Measurements from ENCODE around the gene DUSP15. TPM values are rescaled to one million over a fixed set of nuclear protein-coding genes. Genes with fewer than 3 reads are reported as not detected.

The DUSP15 gene
- total RNA-seq, 1 donor from 2014 or later = 5.1 TPM

GRCh38 chr20:31858760-31859083 lies 11.6 kb downstream of the DUSP15 start:
- intact Hi-C loops (cut with micrococcal nuclease) = loop anchor here (10.0 kb wide), 1 partner anchor 96 kb away; the partner anchor contains the start of gene PDRG1
- Histone ChIP-seq H3K27me3 (ENCODE audit: low read depth) (peaks cover 76% of the 10 kb centered on the region), H3K27ac (replicated peaks) (no peak overlapping the region)

DNA sequence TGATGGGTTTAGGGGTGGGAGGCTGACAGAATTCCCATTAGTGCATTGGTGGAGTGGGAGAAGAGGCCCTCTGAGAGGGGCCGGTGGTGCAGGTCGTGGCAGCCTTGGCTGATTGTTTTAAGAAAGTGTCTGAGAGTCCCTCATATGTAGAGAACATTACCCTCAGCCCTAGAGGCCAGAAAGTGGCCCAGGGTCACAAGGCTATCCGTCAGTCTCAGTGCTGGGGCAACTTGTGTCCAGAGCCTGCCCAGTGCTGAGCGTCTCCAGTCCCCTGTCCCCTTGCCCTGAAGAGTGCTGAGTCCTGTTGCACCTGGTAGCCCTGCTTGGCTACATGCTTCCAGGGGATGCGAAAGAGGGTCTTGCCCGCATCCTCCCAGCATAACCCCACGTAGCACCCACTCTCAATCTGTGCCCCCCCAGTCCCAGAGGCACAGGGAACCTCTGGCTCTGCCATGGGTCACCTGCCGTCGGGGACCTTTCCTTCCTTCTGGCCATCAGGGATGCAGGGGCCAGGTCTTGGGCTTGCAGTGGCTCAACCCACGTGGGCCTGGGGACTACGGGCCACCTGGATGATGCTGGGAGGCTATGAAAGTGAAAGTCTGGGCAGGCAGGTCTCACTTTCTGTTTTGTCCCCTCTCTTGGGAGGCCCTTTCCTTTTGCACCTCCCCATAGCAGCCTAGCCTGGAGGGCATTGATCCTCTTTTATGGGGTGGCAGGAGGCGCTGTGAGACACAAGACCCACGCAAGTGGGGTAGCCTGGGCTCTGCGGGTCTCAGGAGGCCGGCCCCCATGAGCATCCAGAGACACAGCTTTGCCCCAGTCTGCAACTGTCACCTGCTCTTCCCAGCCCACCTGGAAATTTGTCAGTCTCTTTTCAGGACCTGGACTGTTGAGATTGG lies 12.2 kb downstream of the DUSP15 start:
- Histone ChIP-seq H3K27me3 (ENCODE audit: low read depth) (peaks cover 82% of the 10 kb centered on the region), H3K36me3 (no peaks in the 10 kb centered on the region), H3K9me3 (replicated peaks) (no peaks in the 10 kb centered on the region), H3K27ac (replicated peaks) (no peak overlapping the region), H3K4me1 (peaks cover 20% of the 10 kb centered on the region), H3K4me3 (no peak overlapping the region)
- DNase-seq = no peak
- no peak for TF ChIP-seq CTCF (IDR thresholded peaks at IDR 0.05; ENCODE audit: borderline replicate concordance)
- intact Hi-C loops (cut with micrococcal nuclease) = loop anchor here (10.0 kb wide), 1 partner anchor 97 kb away; the partner anchor contains the start of gene PDRG1

More at GRCh38 chr20:31858760-31859083, 11.6 kb downstream of the DUSP15 start:
- peaks cover 20% of the 10 kb centered on the region for H3K4me1 ChIP-seq
- no peak for TF ChIP-seq CTCF (IDR thresholded peaks at IDR 0.05; ENCODE audit: borderline replicate concordance)
- H3K9me3 ChIP-seq (replicated peaks) = no peaks in the 10 kb centered on the region
- H3K4me3 ChIP-seq = no peak overlapping the region
- H3K36me3 ChIP-seq = no peaks in the 10 kb centered on the region
- DNase-seq = no peak

DNA sequence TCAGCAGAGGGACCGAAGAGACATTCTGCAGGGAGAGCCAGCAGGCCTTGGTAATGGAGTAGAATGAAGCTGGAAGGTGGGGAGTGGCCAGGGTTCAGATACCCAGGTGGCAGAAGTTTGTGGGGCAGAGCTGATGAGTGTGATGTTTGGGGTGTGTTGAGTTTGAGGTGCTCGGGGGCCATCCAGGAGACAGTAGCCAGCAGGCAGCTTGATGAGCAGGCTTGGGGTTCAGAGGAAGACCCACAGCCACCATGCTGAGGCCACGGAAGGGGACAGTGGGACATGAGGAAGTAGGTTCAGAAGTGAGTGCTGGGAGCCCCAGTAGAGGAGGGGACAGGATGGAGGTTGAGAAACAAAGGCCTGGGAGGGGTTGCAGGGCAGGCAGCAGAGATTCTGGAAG lies 13.8 kb downstream of the DUSP15 start:
- TF ChIP-seq CTCF (IDR thresholded peaks at IDR 0.05; ENCODE audit: borderline replicate concordance) = no peak
- Histone ChIP-seq H3K9me3 (replicated peaks) (no peaks in the 10 kb centered on the region), H3K27ac (replicated peaks) (no peak overlapping the region), H3K27me3 (ENCODE audit: low read depth) (peaks cover 93% of the 10 kb centered on the region), H3K4me3 (no peak overlapping the region), H3K4me1 (peaks cover 17% of the 10 kb centered on the region), H3K36me3 (no peaks in the 10 kb centered on the region)
- intact Hi-C loops (cut with micrococcal nuclease) = loop anchor here (10.0 kb wide), 1 partner anchor 98 kb away; the partner anchor contains the start of gene PDRG1
- DNase-seq = no peak

- DNase-seq = no peak
- peaks cover 95% of the 10 kb centered on the region for H3K27me3 ChIP-seq (ENCODE audit: low read depth)
- no peak for TF ChIP-seq CTCF (IDR thresholded peaks at IDR 0.05; ENCODE audit: borderline replicate concordance)
- intact Hi-C loops (cut with micrococcal nuclease) = loop anchor here (10.0 kb wide), 1 partner anchor 101 kb away; the partner anchor contains the start of gene PDRG1
- H3K27ac ChIP-seq (replicated peaks) = no peak overlapping the region
- no peaks in the 10 kb centered on the region for H3K4me1 ChIP-seq
- H3K36me3 ChIP-seq = no peaks in the 10 kb centered on the region
- H3K4me3 ChIP-seq = no peak overlapping the region
- no peaks in the 10 kb centered on the region for H3K9me3 ChIP-seq (replicated peaks)
Measured at GRCh38 chr20:31853481-31853880, 16.8 kb downstream of the DUSP15 start.

- Histone ChIP-seq H3K27me3 (ENCODE audit: low read depth) (peaks cover 80% of the 10 kb centered on the region), H3K9me3 (replicated peaks) (no peaks in the 10 kb centered on the region), H3K4me3 (no peak overlapping the region), H3K4me1 (peaks cover under 1% of the 10 kb centered on the region), H3K27ac (replicated peaks) (no peak overlapping the region), H3K36me3 (no peaks in the 10 kb centered on the region)
- no peak for TF ChIP-seq CTCF (IDR thresholded peaks at IDR 0.05; ENCODE audit: borderline replicate concordance)
- intact Hi-C loops (cut with micrococcal nuclease) = loop anchor here (10.0 kb wide), 1 partner anchor 103 kb away; the partner anchor contains the start of gene PDRG1
- DNase-seq = no peak
Measured at GRCh38 chr20:31851240-31851955, 18.9 kb downstream of the DUSP15 start.

Data from left ventricle myocardium inferior (tissue), 1 donor.